GM12878 (cell line): ENCODE data around the gene ZNF701. TPM values are rescaled to one million over a fixed set of nuclear protein-coding genes. Genes with fewer than 3 reads are reported as not detected.

ENCODE experiments used
- BCL11A ChIP-seq: IDR thresholded peaks from 2 replicates; pipeline ENCODE4 v1.6.1; 2011; ENCODE audit warnings: low read depth, low read length
- BRCA1 ChIP-seq: IDR thresholded peaks from 2 replicates; pipeline ENCODE4 v1.6.1; 2011; ENCODE audit warnings: low read depth, low read length, improper control_type of control experiment
- CREM ChIP-seq: IDR thresholded peaks from 2 replicates; pipeline ENCODE4 v1.6.1; 2014; ENCODE audit warnings: antibody characterized with exemption, low read depth
- EED ChIP-seq: sonication (generic); IDR thresholded peaks from 2 replicates; pipeline ENCODE4 v1.6.1; 2016; ENCODE audit warnings: antibody characterized with exemption, low read depth
- FOS ChIP-seq: IDR thresholded peaks from 3 replicates; pipeline ENCODE4 v1.6.1; 2011; ENCODE audit warnings: borderline replicate concordance; ENCODE audit not compliant: insufficient read length; ENCODE audit errors: extremely low read depth
- FOXM1 ChIP-seq: IDR thresholded peaks from 2 replicates; pipeline ENCODE4 v1.6.1; 2012; ENCODE audit warnings: low read depth, mild to moderate bottlenecking, inconsistent platforms, low read length, moderate library complexity
- HDAC2 ChIP-seq: fragments of 200-600 bp; sonication (generic); IDR thresholded peaks from 2 replicates; pipeline ENCODE4 v1.6.1; 2017
- MYB ChIP-seq: fragments of 150-350 bp; IDR thresholded peaks from 2 replicates; pipeline ENCODE4 v1.6.1; 2014; ENCODE audit warnings: mild to moderate bottlenecking, low read depth, low read length, borderline replicate concordance
- NR2F1 ChIP-seq: fragments of 450-650 bp; conservative IDR thresholded peaks from 2 replicates; pipeline ENCODE4 v1.6.1; 2017; ENCODE audit warnings: mild to moderate bottlenecking
- POU2F2 ChIP-seq: IDR thresholded peaks from 3 replicates; pipeline ENCODE4 v1.6.1; 2011; ENCODE audit warnings: low read depth, mild to moderate bottlenecking, low read length, borderline replicate concordance
- RUNX3 ChIP-seq: IDR thresholded peaks from 2 replicates; pipeline ENCODE4 v1.6.1; 2012; ENCODE audit warnings: low read length, inconsistent platforms
- SREBF2 ChIP-seq: IDR thresholded peaks from 2 replicates; pipeline ENCODE4 v1.6.1; 2012; ENCODE audit warnings: mild to moderate bottlenecking, low read length
- TAF1 ChIP-seq: IDR thresholded peaks from 2 replicates; pipeline ENCODE4 v1.6.1; 2011; ENCODE audit warnings: mild to moderate bottlenecking, low read depth, low read length, borderline replicate concordance
- TARDBP ChIP-seq: IDR thresholded peaks from 2 replicates; pipeline ENCODE4 v1.6.1; 2016; ENCODE audit warnings: borderline replicate concordance
- YY1 ChIP-seq: IDR thresholded peaks from 2 replicates; pipeline ENCODE4 v1.6.1; 2011; ENCODE audit warnings: low read depth, mild to moderate bottlenecking, low read length
- polyA plus RNA-seq, 11 experiments: library from polyadenylated mRNA; depleted of rRNA in 4 of 11; unstranded in 6 of 11; stranded (reverse) in 5 of 11; fragments of >200 nt; fragmentation: Nextera tagmentation in 4 of 11; fragmentation: Illumina TruSeq in 1 of 11; extraction: Ambion mirVana in 4 of 11; extraction: Trizol in 1 of 11; gene quantifications; 1 replicate in 1 of 11; 2 replicates in 10 of 11; pipeline versions ENCODE4 v1.2.1 to v1.2.3, GENCODE V29; 2011 to 2016; ENCODE audit warnings: inconsistent platforms in 2 of 11, missing spikeins in 2 of 11, low read depth in 1 of 11
- total RNA-seq, 4 experiments: library from RNA; depleted of rRNA in 3 of 4; stranded (reverse); fragments of >200 nt in 3 of 4; fragmentation: Illumina TruSeq in 1 of 4; extraction: Trizol in 1 of 4; gene quantifications; 2 replicates each; pipeline versions ENCODE4 v1.2.1 to v1.2.3, GENCODE V29; 2013 to 2021
- TF ChIP-seq, protein P1 (sequence below): fragments of 450-650 bp; conservative IDR thresholded peaks from 2 replicates; pipeline ENCODE4 v1.6.1; 2017; ENCODE audit warnings: mild to moderate bottlenecking, moderate library complexity
- TF ChIP-seq, protein P2 (sequence below): fragments of 450-650 bp; IDR thresholded peaks from 2 replicates; pipeline ENCODE4 v1.6.1; 2017; ENCODE audit warnings: antibody characterized with exemption, mild to moderate bottlenecking, moderate library complexity
- TF ChIP-seq, protein P3 (sequence below): fragments of 450-650 bp; formaldehyde crosslinking; IDR thresholded peaks from 2 replicates; pipeline ENCODE4 v1.4.0; 2022; ENCODE audit warnings: mild to moderate bottlenecking, moderate library complexity
- TF ChIP-seq, protein P4 (sequence below): fragments of 450-650 bp; IDR thresholded peaks from 2 replicates; pipeline ENCODE4 v1.6.1; 2016; ENCODE audit warnings: mild to moderate bottlenecking, moderate library complexity, borderline replicate concordance

Gene ZNF701
- total and polyA plus RNA-seq, 10 of the 15 experiments (the other 5 are each of a cell fraction or from before 2014, with no cell fraction given) = 3.1 to 18.1 (median 8.0) TPM

DNA sequence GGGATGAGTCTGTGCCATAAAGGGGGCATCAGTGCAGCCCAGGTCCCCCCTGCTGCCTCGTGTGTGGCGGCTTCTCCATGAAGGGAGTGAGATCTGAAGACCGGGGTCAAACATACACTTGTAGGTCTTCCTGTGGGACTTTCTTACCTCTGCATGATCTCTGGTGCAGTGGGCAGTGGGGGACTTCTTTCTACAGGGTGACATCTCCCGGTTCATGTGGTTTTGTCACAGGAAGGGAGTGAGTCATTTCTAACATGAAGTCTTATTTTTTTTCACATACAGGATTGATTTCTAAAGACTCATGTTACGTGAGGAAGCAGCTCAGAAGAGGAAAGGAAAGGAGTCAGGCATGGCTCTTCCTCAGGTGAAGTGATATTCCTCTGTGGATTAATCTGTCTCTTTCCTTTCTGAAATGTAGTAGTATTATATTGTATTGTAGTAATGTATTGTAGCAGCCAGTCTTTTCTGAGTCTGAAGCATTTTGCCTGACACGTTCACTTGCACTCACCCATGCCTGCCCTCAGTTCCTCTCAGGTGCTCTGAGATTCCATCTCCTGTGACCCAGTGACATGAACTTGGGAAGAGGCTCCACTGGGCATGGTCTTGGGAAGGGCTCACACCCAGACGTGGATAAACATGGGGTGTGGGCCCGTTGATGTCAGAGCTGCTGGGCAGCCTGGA, 27.0 kb upstream of the ZNF701 start (continued):
- TF ChIP-seq, protein P1, sequence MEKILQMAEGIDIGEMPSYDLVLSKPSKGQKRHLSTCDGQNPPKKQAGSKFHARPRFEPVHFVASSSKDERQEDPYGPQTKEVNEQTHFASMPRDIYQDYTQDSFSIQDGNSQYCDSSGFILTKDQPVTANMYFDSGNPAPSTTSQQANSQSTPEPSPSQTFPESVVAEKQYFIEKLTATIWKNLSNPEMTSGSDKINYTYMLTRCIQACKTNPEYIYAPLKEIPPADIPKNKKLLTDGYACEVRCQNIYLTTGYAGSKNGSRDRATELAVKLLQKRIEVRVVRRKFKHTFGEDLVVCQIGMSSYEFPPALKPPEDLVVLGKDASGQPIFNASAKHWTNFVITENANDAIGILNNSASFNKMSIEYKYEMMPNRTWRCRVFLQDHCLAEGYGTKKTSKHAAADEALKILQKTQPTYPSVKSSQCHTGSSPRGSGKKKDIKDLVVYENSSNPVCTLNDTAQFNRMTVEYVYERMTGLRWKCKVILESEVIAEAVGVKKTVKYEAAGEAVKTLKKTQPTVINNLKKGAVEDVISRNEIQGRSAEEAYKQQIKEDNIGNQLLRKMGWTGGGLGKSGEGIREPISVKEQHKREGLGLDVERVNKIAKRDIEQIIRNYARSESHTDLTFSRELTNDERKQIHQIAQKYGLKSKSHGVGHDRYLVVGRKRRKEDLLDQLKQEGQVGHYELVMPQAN = no peak
- TF ChIP-seq BRCA1 (no peak), FOXM1 (no peak; the same call in 1 of the 2 replicates), FOS (no peak), EED (peak; percentile 82), SREBF2 (no peak), HDAC2 (no peak), TAF1 (no peak), MYB (no peak), TARDBP (no peak), RUNX3 (peak; percentile 94), NR2F1 (peak; percentile 94), CREM (peak; percentile 52; the same call in 1 of the 2 replicates), POU2F2 (no peak), BCL11A (peak; percentile 50; the same call in 1 of the 2 replicates), YY1 (no peak; the same call in 1 of the 2 replicates)
- TF ChIP-seq, protein P2, sequence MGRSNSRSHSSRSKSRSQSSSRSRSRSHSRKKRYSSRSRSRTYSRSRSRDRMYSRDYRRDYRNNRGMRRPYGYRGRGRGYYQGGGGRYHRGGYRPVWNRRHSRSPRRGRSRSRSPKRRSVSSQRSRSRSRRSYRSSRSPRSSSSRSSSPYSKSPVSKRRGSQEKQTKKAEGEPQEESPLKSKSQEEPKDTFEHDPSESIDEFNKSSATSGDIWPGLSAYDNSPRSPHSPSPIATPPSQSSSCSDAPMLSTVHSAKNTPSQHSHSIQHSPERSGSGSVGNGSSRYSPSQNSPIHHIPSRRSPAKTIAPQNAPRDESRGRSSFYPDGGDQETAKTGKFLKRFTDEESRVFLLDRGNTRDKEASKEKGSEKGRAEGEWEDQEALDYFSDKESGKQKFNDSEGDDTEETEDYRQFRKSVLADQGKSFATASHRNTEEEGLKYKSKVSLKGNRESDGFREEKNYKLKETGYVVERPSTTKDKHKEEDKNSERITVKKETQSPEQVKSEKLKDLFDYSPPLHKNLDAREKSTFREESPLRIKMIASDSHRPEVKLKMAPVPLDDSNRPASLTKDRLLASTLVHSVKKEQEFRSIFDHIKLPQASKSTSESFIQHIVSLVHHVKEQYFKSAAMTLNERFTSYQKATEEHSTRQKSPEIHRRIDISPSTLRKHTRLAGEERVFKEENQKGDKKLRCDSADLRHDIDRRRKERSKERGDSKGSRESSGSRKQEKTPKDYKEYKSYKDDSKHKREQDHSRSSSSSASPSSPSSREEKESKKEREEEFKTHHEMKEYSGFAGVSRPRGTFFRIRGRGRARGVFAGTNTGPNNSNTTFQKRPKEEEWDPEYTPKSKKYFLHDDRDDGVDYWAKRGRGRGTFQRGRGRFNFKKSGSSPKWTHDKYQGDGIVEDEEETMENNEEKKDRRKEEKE = no peak
- TF ChIP-seq, protein P3, sequence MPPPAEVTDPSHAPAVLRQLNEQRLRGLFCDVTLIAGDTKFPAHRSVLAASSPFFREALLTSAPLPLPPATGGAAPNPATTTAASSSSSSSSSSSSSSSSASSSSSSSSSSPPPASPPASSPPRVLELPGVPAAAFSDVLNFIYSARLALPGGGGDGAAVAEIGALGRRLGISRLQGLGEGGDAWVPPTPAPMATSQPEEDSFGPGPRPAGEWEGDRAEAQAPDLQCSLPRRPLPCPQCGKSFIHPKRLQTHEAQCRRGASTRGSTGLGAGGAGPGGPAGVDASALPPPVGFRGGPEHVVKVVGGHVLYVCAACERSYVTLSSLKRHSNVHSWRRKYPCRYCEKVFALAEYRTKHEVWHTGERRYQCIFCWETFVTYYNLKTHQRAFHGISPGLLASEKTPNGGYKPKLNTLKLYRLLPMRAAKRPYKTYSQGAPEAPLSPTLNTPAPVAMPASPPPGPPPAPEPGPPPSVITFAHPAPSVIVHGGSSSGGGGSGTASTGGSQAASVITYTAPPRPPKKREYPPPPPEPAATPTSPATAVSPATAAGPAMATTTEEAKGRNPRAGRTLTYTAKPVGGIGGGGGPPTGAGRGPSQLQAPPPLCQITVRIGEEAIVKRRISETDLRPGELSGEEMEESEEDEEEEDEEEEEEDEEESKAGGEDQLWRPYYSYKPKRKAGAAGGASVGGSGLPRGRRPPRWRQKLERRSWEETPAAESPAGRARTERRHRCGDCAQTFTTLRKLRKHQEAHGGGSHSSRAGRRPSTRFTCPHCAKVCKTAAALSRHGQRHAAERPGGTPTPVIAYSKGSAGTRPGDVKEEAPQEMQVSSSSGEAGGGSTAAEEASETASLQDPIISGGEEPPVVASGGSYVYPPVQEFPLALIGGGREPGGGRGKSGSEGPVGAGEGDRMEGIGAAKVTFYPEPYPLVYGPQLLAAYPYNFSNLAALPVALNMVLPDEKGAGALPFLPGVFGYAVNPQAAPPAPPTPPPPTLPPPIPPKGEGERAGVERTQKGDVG (CRISPR knock-in tag) = no peak
- TF ChIP-seq, protein P4, sequence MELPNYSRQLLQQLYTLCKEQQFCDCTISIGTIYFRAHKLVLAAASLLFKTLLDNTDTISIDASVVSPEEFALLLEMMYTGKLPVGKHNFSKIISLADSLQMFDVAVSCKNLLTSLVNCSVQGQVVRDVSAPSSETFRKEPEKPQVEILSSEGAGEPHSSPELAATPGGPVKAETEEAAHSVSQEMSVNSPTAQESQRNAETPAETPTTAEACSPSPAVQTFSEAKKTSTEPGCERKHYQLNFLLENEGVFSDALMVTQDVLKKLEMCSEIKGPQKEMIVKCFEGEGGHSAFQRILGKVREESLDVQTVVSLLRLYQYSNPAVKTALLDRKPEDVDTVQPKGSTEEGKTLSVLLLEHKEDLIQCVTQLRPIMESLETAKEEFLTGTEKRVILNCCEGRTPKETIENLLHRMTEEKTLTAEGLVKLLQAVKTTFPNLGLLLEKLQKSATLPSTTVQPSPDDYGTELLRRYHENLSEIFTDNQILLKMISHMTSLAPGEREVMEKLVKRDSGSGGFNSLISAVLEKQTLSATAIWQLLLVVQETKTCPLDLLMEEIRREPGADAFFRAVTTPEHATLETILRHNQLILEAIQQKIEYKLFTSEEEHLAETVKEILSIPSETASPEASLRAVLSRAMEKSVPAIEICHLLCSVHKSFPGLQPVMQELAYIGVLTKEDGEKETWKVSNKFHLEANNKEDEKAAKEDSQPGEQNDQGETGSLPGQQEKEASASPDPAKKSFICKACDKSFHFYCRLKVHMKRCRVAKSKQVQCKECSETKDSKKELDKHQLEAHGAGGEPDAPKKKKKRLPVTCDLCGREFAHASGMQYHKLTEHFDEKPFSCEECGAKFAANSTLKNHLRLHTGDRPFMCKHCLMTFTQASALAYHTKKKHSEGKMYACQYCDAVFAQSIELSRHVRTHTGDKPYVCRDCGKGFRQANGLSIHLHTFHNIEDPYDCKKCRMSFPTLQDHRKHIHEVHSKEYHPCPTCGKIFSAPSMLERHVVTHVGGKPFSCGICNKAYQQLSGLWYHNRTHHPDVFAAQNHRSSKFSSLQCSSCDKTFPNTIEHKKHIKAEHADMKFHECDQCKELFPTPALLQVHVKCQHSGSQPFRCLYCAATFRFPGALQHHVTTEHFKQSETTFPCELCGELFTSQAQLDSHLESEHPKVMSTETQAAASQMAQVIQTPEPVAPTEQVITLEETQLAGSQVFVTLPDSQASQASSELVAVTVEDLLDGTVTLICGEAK = no peak
